SJSA1 (cell line): ENCODE results near the gene TARS1. TPM values are rescaled to one million over a fixed set of nuclear protein-coding genes. Genes with fewer than 3 reads are reported as not detected.

Source experiments
- DNase-seq, 2 experiments: peaks; one replicate each; pipeline ENCODE4 v3.0.0-alpha.2; 2015 to 2020; ENCODE audit warnings: low spot score in 2 of 2, low read depth in 1 of 2
- H3K27ac ChIP-seq: fragments of 250-450 bp; sonication (Bioruptor Pico); 2 replicates; pipeline ENCODE4 v1.5.1; 2020; ENCODE audit warnings: mild to moderate bottlenecking, moderate library complexity
- H3K27me3 ChIP-seq: fragments of 250-450 bp; sonication (Bioruptor Pico); replicated peaks from 2 replicates; pipeline ENCODE4 v1.5.1; 2020; ENCODE audit warnings: mild to moderate bottlenecking, moderate library complexity
- H3K36me3 ChIP-seq: fragments of 250-450 bp; sonication (Bioruptor Pico); 2 replicates; pipeline ENCODE4 v1.5.1; 2020; ENCODE audit warnings: mild to moderate bottlenecking
- H3K4me1 ChIP-seq: fragments of 250-450 bp; sonication (Bioruptor Pico); replicated peaks from 2 replicates; pipeline ENCODE4 v1.6.1; 2021; ENCODE audit warnings: mild to moderate bottlenecking
- H3K4me3 ChIP-seq: fragments of 250-450 bp; sonication (Bioruptor Pico); 2 replicates; pipeline ENCODE4 v1.5.1; 2020; ENCODE audit warnings: mild to moderate bottlenecking
- H3K9me3 ChIP-seq: fragments of 250-450 bp; sonication (Bioruptor Pico); replicated peaks from 2 replicates; pipeline ENCODE4 v1.5.1; 2020; ENCODE audit warnings: mild to moderate bottlenecking
- total RNA-seq: library from RNA; depleted of rRNA; stranded (reverse); fragments of >200 nt; shearing (Covaris generic); gene quantifications from 2 replicates; pipeline ENCODE4 v1.2.3, GENCODE V29; 2014

Gene TARS1
- total RNA-seq, 1 experiment from 2014 or later: 117 TPM

- no peak for DNase-seq
- Histone ChIP-seq H3K9me3 (no peaks in the 10 kb centered on the region), H3K4me1 (no peaks in the 10 kb centered on the region), H3K36me3 (no peaks in the 10 kb centered on the region), H3K4me3 (no peak overlapping the region), H3K27ac (no peak overlapping the region), H3K27me3 (no peaks in the 10 kb centered on the region)
Measured at GRCh38 chr5:33516421-33516820, 75.7 kb downstream of the TARS1 start.
